Lung (tissue), 13 donors: ENCODE results near the gene VPS39. TPM values are rescaled to one million over a fixed set of nuclear protein-coding genes. Genes with fewer than 3 reads are reported as not detected.
A peak's percentile ranks its signal among the peaks of the same experiment; 100 is the strongest.

ENCODE experiments used
- ATAC-seq: fragments of 200-7000 bp; cut with Tn5 transposase; one replicate; pipeline ENCODE4 v1.9.1; 2020; ENCODE audit warnings: moderate number of reproducible peaks; ENCODE audit not compliant: insufficient read depth, low FRiP score
- DNase-seq, 3 donors: peaks; one replicate each; pipeline ENCODE4 v3.0.0-alpha.2; 2013 to 2017
- H3K27ac ChIP-seq, 2 donors: one replicate each; pipeline ENCODE4 v1.5.1; 2013; ENCODE audit warnings: mild to moderate bottlenecking in 2 of 2, moderate library complexity in 2 of 2, control low read depth in 1 of 2, inconsistent platforms in 1 of 2, low read depth in 1 of 2, low read length in 1 of 2
- H3K27me3 ChIP-seq, 3 donors: one replicate each; pipeline ENCODE4 v1.5.1; 2013; ENCODE audit warnings: low read length in 2 of 3; ENCODE audit not compliant: control insufficient read depth in 3 of 3, insufficient read depth in 3 of 3
- H3K36me3 ChIP-seq, 4 donors: one replicate each; pipeline ENCODE4 v1.5.1; 2013; ENCODE audit warnings: low read length in 4 of 4, mild to moderate bottlenecking in 1 of 4, moderate library complexity in 1 of 4; ENCODE audit not compliant: control insufficient read depth in 4 of 4, insufficient read depth in 4 of 4
- H3K4me1 ChIP-seq, 5 donors: one replicate each; pipeline ENCODE4 v1.5.1; 2013; ENCODE audit warnings: low read length in 5 of 5, mild to moderate bottlenecking in 2 of 5, moderate library complexity in 1 of 5; ENCODE audit not compliant: control insufficient read depth in 5 of 5, insufficient read depth in 5 of 5
- H3K4me3 ChIP-seq: one replicate; pipeline ENCODE4 v1.5.1; 2013; ENCODE audit warnings: mild to moderate bottlenecking, control low read depth, moderate library complexity
- H3K9ac ChIP-seq, 2 donors: one replicate each; pipeline ENCODE4 v1.5.1; 2013; ENCODE audit warnings: low read length in 2 of 2, control low read depth in 1 of 2; ENCODE audit not compliant: insufficient read depth in 1 of 2
- H3K9me3 ChIP-seq, 4 donors: one replicate each; pipeline ENCODE4 v1.5.1; 2013; ENCODE audit warnings: low read length in 3 of 4, mild to moderate bottlenecking in 1 of 4, moderate library complexity in 1 of 4; ENCODE audit not compliant: control insufficient read depth in 4 of 4, insufficient read depth in 3 of 4
- CTCF ChIP-seq: IDR thresholded peaks from 2 replicates; pipeline ENCODE4 v1.5.1; 2012; ENCODE audit warnings: mild to moderate bottlenecking; ENCODE audit errors: control extremely low read depth, extremely low read depth
- WGBS, 2 donors: extraction: QIAGEN DNeasy Blood & Tissue Kit; methylation state at CpG; one replicate each; pipeline ENCODE4 v1.1.7; 2013; 5-methylcytosine and 5-hydroxymethylcytosine counted together
- polyA plus RNA-seq, 2 donors: library from polyadenylated mRNA; stranded (reverse); fragments of 200-250 nt; gene quantifications; one replicate each; pipeline ENCODE4 v1.2.1, GENCODE V29; 2013
- small RNA-seq: library from RNA; depleted of rRNA; stranded (forward); fragments of <200 nt; gene quantifications from one replicate; pipeline ENCODE3, GENCODE V24; 2014; ENCODE audit warnings: low replicate concordance
- total RNA-seq, 2 donors: library from RNA; depleted of rRNA in 1 of 2; stranded (reverse); fragments of >200 nt in 1 of 2; gene quantifications; one replicate each; pipeline ENCODE4 v1.2.1, GENCODE V29; 2014 to 2021
- donor health status: control.
- donor health status: control.
- donor health status: Bipolar disorder and iron deficiency.
- donor health status: healthy.
- donor health status: DM: yes; HTN: yes; CAD: no.

The VPS39 gene
- total and polyA plus RNA-seq, 4 donors = 29.4 to 99.1 (median 51.5) TPM

DNA sequence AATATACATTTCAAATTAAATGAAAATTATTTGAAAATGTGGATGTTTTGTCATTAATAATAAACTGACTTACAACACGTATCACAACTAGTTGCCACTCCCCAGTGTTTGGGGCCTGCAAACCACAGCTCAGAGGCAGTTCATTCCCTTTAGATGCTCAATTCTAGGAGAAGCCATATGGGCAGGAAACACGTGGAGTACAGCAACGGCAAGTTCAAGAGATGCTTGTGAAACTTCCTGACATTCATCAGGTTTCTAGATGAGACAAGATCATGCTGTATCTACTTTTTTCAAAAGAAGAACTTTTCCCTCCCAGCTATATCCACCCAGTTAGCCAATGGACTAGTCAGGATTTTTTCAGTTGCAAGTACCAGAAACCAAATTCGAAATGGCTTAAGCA is 96.2 kb downstream of the VPS39 start:
- H3K27ac ChIP-seq = no peak overlapping the region
- no peaks in the 10 kb centered on the region for H3K27me3 ChIP-seq
- H3K9ac ChIP-seq = no peak overlapping the region
- TF ChIP-seq CTCF = no peak
- WGBS, 2 donors = 20 to 50% methylated on average over 4 of the region's 4 CpGs
- H3K4me3 ChIP-seq = no peak overlapping the region
- peaks cover 0 to 3% (median 0%) of the 10 kb centered on the region in 5 donors for H3K4me1 ChIP-seq
- H3K36me3 ChIP-seq = no peaks in the 10 kb centered on the region
- H3K9me3 ChIP-seq = no peaks in the 10 kb centered on the region
- ATAC-seq (no peak), DNase-seq (no peak)

DNA sequence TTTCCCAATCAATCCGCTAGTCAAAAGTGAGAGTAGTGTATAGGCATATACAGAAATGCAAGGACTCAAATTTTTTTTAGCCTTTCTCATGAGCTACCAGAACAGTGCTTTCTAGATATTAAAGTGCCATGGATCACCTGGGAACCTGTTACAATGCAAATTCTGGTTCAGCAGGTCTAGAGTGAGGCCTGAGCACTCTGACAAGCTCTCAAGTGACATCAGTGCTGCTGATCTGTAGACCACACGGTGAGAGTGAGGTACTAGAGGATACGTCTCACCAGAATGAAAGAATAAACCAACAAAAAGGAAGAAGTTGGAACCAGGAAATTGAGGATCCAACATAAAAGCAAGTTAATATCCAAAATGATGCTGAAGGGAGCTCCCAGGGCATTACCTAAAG is 97.7 kb downstream of the VPS39 start:
- WGBS, 2 donors = 47 to 55% methylated on average over 3 of the region's 3 CpGs

GRCh38 chr15:42108806-42109205 is 99.3 kb downstream of the VPS39 start:
- no peak for ATAC-seq
- no peak for DNase-seq
- no peak overlapping the region for H3K27ac ChIP-seq

More for the DNA sequence above, 97.7 kb downstream of the VPS39 start:
- no peak overlapping the region for H3K4me3 ChIP-seq
- no peaks in the 10 kb centered on the region for H3K27me3 ChIP-seq
- H3K9me3 ChIP-seq = no peaks in the 10 kb centered on the region
- no peak overlapping the region for H3K9ac ChIP-seq
- no peak for DNase-seq
- H3K27ac ChIP-seq = no peak overlapping the region
- TF ChIP-seq CTCF = no peak
- no peak for ATAC-seq
- no peaks in the 10 kb centered on the region for H3K36me3 ChIP-seq
- peaks cover 0 to 3% (median 0%) of the 10 kb centered on the region in 5 donors for H3K4me1 ChIP-seq

More at GRCh38 chr15:42108806-42109205, 99.3 kb downstream of the VPS39 start:
- no peak overlapping the region for H3K4me3 ChIP-seq
- WGBS, 2 donors = 34 to 67% methylated on average over 3 of the region's 3 CpGs
- no peak for TF ChIP-seq CTCF
- H3K27me3 ChIP-seq = no peaks in the 10 kb centered on the region
- H3K36me3 ChIP-seq = no peaks in the 10 kb centered on the region
- no peak overlapping the region for H3K9ac ChIP-seq
- H3K9me3 ChIP-seq = no peaks in the 10 kb centered on the region
- H3K4me1 ChIP-seq = peaks cover 0 to 3% (median 0%) of the 10 kb centered on the region in 5 donors

Small RNA genes lying within 50 kb of the gene (small RNA-seq; reads per million reads assigned to genes)
- gene MIR627 = 0.66 reads per million, percentile 71 among the genes with 10 or more reads in this experiment

Other genes starting within 250 kb of the VPS39 start
- gene EHD4, start 235.7 kb downstream of the VPS39 start, total RNA-seq = 10 to 100 TPM; 20.6 to 36.3 TPM
- gene EHD4, start 235.7 kb downstream of the VPS39 start, polyA plus RNA-seq = 10 to 100 TPM; 16.4 to 31.1 TPM
- gene PLA2G4E, start 187.3 kb downstream of the VPS39 start, total RNA-seq = 1 to 10 TPM in 1 of 2 donors, not detected in 1; 1.7 TPM
- gene PLA2G4E, start 187.3 kb downstream of the VPS39 start, polyA plus RNA-seq = 1 to 10 TPM in 1 of 2 donors, under 1 TPM in 1; 0.38 to 1.7 TPM
- gene PLA2G4D, start 113.7 kb downstream of the VPS39 start, total RNA-seq = under 1 TPM in 1 of 2 donors, not detected in 1; 0.15 TPM
- gene PLA2G4D, start 113.7 kb downstream of the VPS39 start, polyA plus RNA-seq = under 1 TPM; 0.12 to 0.31 TPM
- gene PLA2G4F, start 51.7 kb downstream of the VPS39 start, total RNA-seq = 100 to 1,000 TPM in 1 of 2 donors, 10 to 100 TPM in 1; 10.9 to 116 TPM
- 10 to 100 TPM; 18.9 to 64.7 TPM for gene PLA2G4F, start 51.7 kb downstream of the VPS39 start, polyA plus RNA-seq
- 100 to 1,000 TPM in 1 of 2 donors, 10 to 100 TPM in 1; 73.9 to 105 TPM for gene GANC, start 64.9 kb upstream of the VPS39 start, total RNA-seq
- gene GANC, start 64.9 kb upstream of the VPS39 start, polyA plus RNA-seq = 10 to 100 TPM; 19.6 to 33.4 TPM
- gene TMEM87A, start 65.1 kb upstream of the VPS39 start, total RNA-seq = 100 to 1,000 TPM; 110 to 196 TPM
- gene TMEM87A, start 65.1 kb upstream of the VPS39 start, polyA plus RNA-seq = 10 to 100 TPM; 50.3 to 63.8 TPM
- 10 to 100 TPM; 20.9 to 28.4 TPM for gene CAPN3, start 151.2 kb upstream of the VPS39 start, total RNA-seq
- 10 to 100 TPM; 12.1 to 56.6 TPM for gene CAPN3, start 151.2 kb upstream of the VPS39 start, polyA plus RNA-seq